ENCODE results near the gene ZBTB20. TPM values are rescaled to one million over a fixed set of nuclear protein-coding genes. Genes with fewer than 3 reads are reported as not detected.

ZBTB20 gene
- total and polyA plus RNA-seq, 12 donors = 2.8 to 167 (median 108) TPM

- Histone ChIP-seq H3K27me3 (no peaks in the 10 kb centered on the region), H3K27ac (no peak overlapping the region), H3K36me3 (replicated peaks in 1 of 2) (no peaks in the 10 kb centered on the region), H3K9me3 (replicated peaks in 1 of 3) (no peaks in the 10 kb centered on the region), H3K4me3 (no peak overlapping the region), H3K4me1 (replicated peaks in 1 of 2) (peaks cover 3 to 13% of the 10 kb centered on the region in 2 donors)
- 52 to 72% (median 60%) methylated on average over 1 of the region's 1 CpG for WGBS, 4 donors
- intact Hi-C loops (cut with DNase I) = no loop called here
- DNase-seq = no peak
- TF ChIP-seq CTCF (IDR thresholded peaks at IDR 0.05) = no peak
- no peak for TF ChIP-seq POLR2A (IDR thresholded peaks at IDR 0.05)
Observed at GRCh38 chr3:114518206-114518808, 628.8 kb downstream of the ZBTB20 start.

DNA sequence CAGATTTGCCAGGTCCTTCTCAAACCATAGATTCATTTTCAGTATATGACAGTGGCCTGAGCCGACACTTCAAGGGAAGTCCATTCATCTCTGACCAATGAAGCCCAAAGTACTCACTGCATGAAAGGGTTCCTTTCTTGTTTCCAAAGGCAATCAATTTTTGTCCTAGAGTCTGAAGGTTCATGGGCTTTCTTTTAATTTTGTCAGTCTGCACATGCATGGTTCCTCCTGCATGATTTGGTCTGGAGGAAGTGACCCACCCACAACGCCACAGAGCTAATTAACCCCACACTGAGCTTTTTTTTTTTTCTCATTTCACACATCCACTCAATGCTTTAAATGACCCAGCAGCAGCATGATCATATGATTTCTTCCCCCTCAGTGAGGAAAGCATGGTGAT lies 636.9 kb downstream of the ZBTB20 start:
- H3K27ac ChIP-seq = no peak overlapping the region
- no peaks in the 10 kb centered on the region for H3K9me3 ChIP-seq (replicated peaks in 1 of 3)
- DNase-seq = no peak
- H3K4me1 ChIP-seq (replicated peaks in 1 of 2) = peaks cover 7 to 33% of the 10 kb centered on the region in 2 donors
- no peak overlapping the region for H3K4me3 ChIP-seq
- no peaks in the 10 kb centered on the region for H3K36me3 ChIP-seq (replicated peaks in 1 of 2)
- intact Hi-C loops (cut with DNase I) = no loop called here
- WGBS, 4 donors = 73 to 89% (median 87%) methylated on average over 2 of the region's 2 CpGs
- TF ChIP-seq CTCF (IDR thresholded peaks at IDR 0.05) (no peak), POLR2A (IDR thresholded peaks at IDR 0.05) (no peak)
- H3K27me3 ChIP-seq = no peaks in the 10 kb centered on the region

DNA sequence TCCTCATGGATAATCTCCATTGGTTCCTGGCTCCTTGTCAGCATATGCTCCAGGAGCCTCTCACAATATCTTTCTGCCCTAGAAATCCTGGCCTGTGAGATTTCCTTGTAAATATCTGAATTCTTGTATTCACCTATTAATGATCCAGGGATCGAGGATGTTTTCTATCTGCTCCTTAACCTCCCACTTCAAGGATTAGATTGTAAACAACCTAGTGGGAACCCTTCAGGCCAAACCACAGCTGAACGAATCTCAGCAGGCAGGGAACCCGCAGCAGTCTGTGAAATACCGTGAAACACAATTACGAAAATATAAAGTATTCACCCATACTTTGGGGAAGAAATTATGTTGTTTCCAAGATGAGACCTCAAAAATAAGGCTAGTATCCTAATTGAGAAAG lies 637.3 kb downstream of the ZBTB20 start:
- Histone ChIP-seq H3K36me3 (replicated peaks in 1 of 2) (no peaks in the 10 kb centered on the region), H3K4me3 (no peak overlapping the region), H3K9me3 (replicated peaks in 1 of 3) (no peaks in the 10 kb centered on the region), H3K27me3 (no peaks in the 10 kb centered on the region), H3K27ac (no peak overlapping the region), H3K4me1 (replicated peaks in 1 of 2) (peaks cover 7 to 33% of the 10 kb centered on the region in 2 donors)
- TF ChIP-seq CTCF (IDR thresholded peaks at IDR 0.05) (no peak), POLR2A (IDR thresholded peaks at IDR 0.05) (no peak)
- no peak for DNase-seq
- WGBS, 4 donors = 93 to 95% (median 93%) methylated on average over 5 of the region's 5 CpGs
- intact Hi-C loops (cut with DNase I) = no loop called here

DNA sequence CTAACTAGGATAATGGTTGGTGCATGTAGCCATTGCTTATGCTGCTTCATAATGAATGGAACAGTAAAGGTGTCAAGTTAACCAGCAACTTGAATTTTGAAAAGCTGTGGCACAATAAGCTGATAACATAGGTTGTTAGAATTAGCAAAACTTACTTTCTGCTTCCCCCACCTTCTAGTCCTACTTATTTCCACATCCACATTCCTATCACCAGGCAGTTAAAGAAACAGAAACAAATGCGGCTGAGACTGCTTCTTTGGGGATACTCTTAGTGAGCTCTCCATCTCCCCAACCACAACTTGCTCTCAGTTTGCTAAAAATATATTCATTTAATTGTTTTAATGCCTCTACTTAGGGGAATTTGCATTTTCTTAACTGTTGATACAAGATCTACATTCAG lies 638.1 kb downstream of the ZBTB20 start:
- Histone ChIP-seq H3K4me3 (no peak overlapping the region), H3K9me3 (replicated peaks in 1 of 3) (no peaks in the 10 kb centered on the region), H3K36me3 (replicated peaks in 1 of 2) (no peaks in the 10 kb centered on the region), H3K27ac (no peak overlapping the region), H3K4me1 (replicated peaks in 1 of 2) (peaks cover 7 to 33% of the 10 kb centered on the region in 2 donors), H3K27me3 (no peaks in the 10 kb centered on the region)
- DNase-seq = no peak
- WGBS, 4 donors = 89 to 92% (median 90%) methylated on average over 1 of the region's 1 CpG
- intact Hi-C loops (cut with DNase I) = no loop called here
- TF ChIP-seq POLR2A (IDR thresholded peaks at IDR 0.05) = no peak
- TF ChIP-seq CTCF (IDR thresholded peaks at IDR 0.05) = no peak
